Measurements from ENCODE around the gene CD274. TPM values are rescaled to one million over a fixed set of nuclear protein-coding genes. Genes with fewer than 3 reads are reported as not detected.

CD274 gene
- total RNA-seq, 1 experiment from 2014 or later: not detected

- Histone ChIP-seq H3K27ac (ENCODE audit: insufficient read length, low read depth, low read length) (no peak overlapping the region), H3K4ac (ENCODE audit: low read depth, low read length) (no peak overlapping the region), H3K79me1 (ENCODE audit: insufficient read depth, low read depth, low read length, poor library complexity, severe bottlenecking) (no peaks in the 10 kb centered on the region), H3K27me3 (ENCODE audit: insufficient read depth, low read length) (no peaks in the 10 kb centered on the region), H3K4me1 (ENCODE audit: insufficient read depth, low read length) (no peaks in the 10 kb centered on the region), H3K9me3 (ENCODE audit: control insufficient read depth, low read depth, low read length) (no peaks in the 10 kb centered on the region), H4K5ac (ENCODE audit: insufficient read length, low read depth, low read length) (no peak overlapping the region), H3K18ac (ENCODE audit: insufficient read length, low read depth, low read length) (no peak overlapping the region), H3T11ph (ENCODE audit: low read length) (no peak overlapping the region), H2BK15ac (ENCODE audit: low read depth, low read length) (no peak overlapping the region), H2BK120ac (ENCODE audit: low read depth, low read length, poor library complexity, severe bottlenecking) (no peak overlapping the region), H3K9ac (ENCODE audit: extremely low read depth, insufficient read length, low read length) (no peak overlapping the region), H3K14ac (ENCODE audit: insufficient read depth, low read length) (no peak overlapping the region), H3K23ac (ENCODE audit: insufficient read length, low read depth, low read length) (no peak overlapping the region), H2BK5ac (ENCODE audit: insufficient read length, low read length) (no peak overlapping the region), H4K8ac (replicated peaks; ENCODE audit: insufficient read length, low read depth, low read length) (no peak overlapping the region), H2BK20ac (ENCODE audit: low read depth, low read length, poor library complexity, severe bottlenecking) (no peak overlapping the region), H2BK12ac (ENCODE audit: insufficient read length, low read depth, low read length) (no peak overlapping the region), H4K91ac (ENCODE audit: insufficient read length, low read depth, low read length) (no peak overlapping the region), H3K79me2 (ENCODE audit: insufficient read depth, low read length) (no peaks in the 10 kb centered on the region), H3K56ac (ENCODE audit: insufficient read length, low read depth, low read length) (no peak overlapping the region), H4K20me1 (ENCODE audit: control insufficient read depth, insufficient read depth, insufficient read length) (no peaks in the 10 kb centered on the region), H3K4me2 (ENCODE audit: insufficient read depth, insufficient read length, low read length) (no peak overlapping the region), H2AFZ (ENCODE audit: low read length) (no peak overlapping the region), H3K23me2 (ENCODE audit: insufficient read length, low read depth, low read length, poor library complexity, severe bottlenecking) (no peaks in the 10 kb centered on the region), H2AK5ac (ENCODE audit: insufficient read length, low read length) (no peak overlapping the region)
- H3K9me3 Mint-ChIP-seq: peaks cover 7% of the 10 kb centered on the region in 2 experiments; a peak in 4 of 5 replicates
- H3K4me1 Mint-ChIP-seq: peaks cover 6 to 7% of the 10 kb centered on the region in 2 experiments
- no CpG with 5 or more reads among the region's 8 CpGs for WGBS (ENCODE audit: extremely low coverage, insufficient read length, low lambda C conversion rate)
- TF ChIP-seq, protein P1, sequence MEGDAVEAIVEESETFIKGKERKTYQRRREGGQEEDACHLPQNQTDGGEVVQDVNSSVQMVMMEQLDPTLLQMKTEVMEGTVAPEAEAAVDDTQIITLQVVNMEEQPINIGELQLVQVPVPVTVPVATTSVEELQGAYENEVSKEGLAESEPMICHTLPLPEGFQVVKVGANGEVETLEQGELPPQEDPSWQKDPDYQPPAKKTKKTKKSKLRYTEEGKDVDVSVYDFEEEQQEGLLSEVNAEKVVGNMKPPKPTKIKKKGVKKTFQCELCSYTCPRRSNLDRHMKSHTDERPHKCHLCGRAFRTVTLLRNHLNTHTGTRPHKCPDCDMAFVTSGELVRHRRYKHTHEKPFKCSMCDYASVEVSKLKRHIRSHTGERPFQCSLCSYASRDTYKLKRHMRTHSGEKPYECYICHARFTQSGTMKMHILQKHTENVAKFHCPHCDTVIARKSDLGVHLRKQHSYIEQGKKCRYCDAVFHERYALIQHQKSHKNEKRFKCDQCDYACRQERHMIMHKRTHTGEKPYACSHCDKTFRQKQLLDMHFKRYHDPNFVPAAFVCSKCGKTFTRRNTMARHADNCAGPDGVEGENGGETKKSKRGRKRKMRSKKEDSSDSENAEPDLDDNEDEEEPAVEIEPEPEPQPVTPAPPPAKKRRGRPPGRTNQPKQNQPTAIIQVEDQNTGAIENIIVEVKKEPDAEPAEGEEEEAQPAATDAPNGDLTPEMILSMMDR (conservative IDR thresholded peaks at IDR 0.05): no peak
- H3K27ac Mint-ChIP-seq: no peak overlapping the region; a peak in 1 of 7 replicates
- peaks cover 1% of the 10 kb centered on the region; the same call in 1 of the 2 replicates for H3K27me3 Mint-ChIP-seq (ENCODE audit: low read depth)
- DNase-seq: no peak
- no peak overlapping the region for H3K4me3 Mint-ChIP-seq
- peaks cover 2 to 8% (median 4%) of the 10 kb centered on the region in 3 experiments; a peak in 3 of 7 replicates for H3K36me3 Mint-ChIP-seq (ENCODE audit: insufficient read depth in 1 of 3, low read depth in 3 of 3)
Measured at GRCh38 chr9:5482194-5482593, 31.9 kb downstream of the CD274 start.

Measured in H9 (cell line).